ENCODE data around the gene RNF212B. TPM values are rescaled to one million over a fixed set of nuclear protein-coding genes. Genes with fewer than 3 reads are reported as not detected.
A peak's percentile ranks its signal among the peaks of the same experiment; 100 is the strongest.

RNF212B gene
- total and polyA plus RNA-seq, 2 of the 13 experiments (the other 11 are each of a cell fraction or from before 2014, with no cell fraction given) = 0.05 TPM; not detected in 1

DNA sequence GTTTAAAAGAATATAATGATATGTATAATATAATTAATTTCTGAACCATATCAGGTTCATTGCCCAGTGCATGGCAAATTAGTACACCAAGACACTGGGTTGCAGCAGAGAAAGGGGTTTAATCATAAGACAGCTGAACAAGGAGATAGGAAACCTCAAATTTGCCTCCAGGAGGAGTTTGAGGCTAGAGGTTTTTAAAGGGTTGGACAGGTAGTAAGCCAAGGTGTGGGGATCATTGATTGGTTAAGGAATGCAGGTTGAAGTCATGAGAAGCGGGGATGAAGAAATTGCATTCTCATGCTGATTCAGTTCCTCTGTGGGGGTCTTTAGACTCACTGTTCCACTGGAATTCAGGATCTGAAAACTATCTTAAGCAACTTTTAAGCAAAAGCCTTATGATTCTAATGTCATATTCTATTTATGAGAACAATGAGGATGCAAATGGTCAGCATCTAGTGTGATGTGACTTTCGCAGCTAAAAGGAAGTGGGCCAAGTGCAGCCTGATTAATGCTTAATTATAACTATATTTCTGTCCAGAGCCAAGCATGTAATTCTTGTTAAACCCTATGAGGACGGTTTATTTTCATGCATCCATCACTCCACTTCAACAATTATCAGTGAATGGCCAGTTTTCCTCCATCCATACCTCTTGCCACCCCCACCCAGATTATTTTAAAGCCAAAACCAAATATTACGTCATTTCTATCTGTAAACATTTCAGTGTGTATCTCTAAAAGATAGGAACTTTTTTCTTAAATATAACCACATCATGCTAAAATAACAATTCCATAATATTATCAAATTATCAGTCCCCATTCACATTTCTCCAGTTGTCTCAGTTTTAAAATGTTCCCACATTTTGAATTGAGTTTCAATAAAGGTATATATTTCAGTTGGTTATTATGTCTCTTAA is 14.9 kb downstream of the RNF212B start:
- FAIRE-seq (no peak), DNase-seq (ENCODE audit: low spot score) (no peak), ATAC-seq (no peak)
- Histone ChIP-seq H3K4me3 (replicated peaks in 1 of 3; ENCODE audit: insufficient read depth in 1 of 3, low read depth in 2 of 3, low read length in 3 of 3) (no peak overlapping the region), H2AFZ (ENCODE audit: low read length) (no peak overlapping the region), H3K36me3 (replicated peaks in 1 of 2; ENCODE audit: control insufficient read depth in 1 of 2, insufficient read depth in 2 of 2, low read length in 2 of 2) (no peaks in the 10 kb centered on the region), H3K4me2 (ENCODE audit: low read depth, low read length) (no peak overlapping the region), H3K27me3 (ENCODE audit: control insufficient read depth in 1 of 2, insufficient read depth in 2 of 2, low read length in 2 of 2) (no peaks in the 10 kb centered on the region), H3K9ac (ENCODE audit: insufficient read depth, low read depth, low read length) (no peak overlapping the region), H3K4me1 (ENCODE audit: insufficient read depth, low read length) (no peaks in the 10 kb centered on the region), H3K27ac (ENCODE audit: extremely low read length, insufficient read depth, low read length) (no peak overlapping the region), H3K79me2 (ENCODE audit: insufficient read depth, low read length) (no peaks in the 10 kb centered on the region), H4K20me1 (ENCODE audit: insufficient read depth, low read length) (no peaks in the 10 kb centered on the region), H3K9me3 (ENCODE audit: low read length) (no peaks in the 10 kb centered on the region)
- WGBS (ENCODE audit: low lambda C conversion rate) = 31% methylated on average over 4 of the region's 4 CpGs
- no TSS peak for BruUV-seq (replicated peaks)
- POLR2A ChIA-PET = no interaction called here
- intact Hi-C loops (cut with micrococcal nuclease; ENCODE audit: unreplicated experiment) = no loop called here
- in situ Hi-C loops (cut with HindIII; ENCODE audit: extremely low pct_ligation_motif_present, low pct_unique_long_range_greater_than_20kb) = no loop called here
- TF ChIP-seq MEIS1 (CRISPR knock-in tag; IDR thresholded peaks at IDR 0.05; ENCODE audit: borderline replicate concordance) = no peak
- TF ChIP-seq ZFP1 (CRISPR knock-in tag; IDR thresholded peaks at IDR 0.05) = no peak
- TF ChIP-seq, protein P1, sequence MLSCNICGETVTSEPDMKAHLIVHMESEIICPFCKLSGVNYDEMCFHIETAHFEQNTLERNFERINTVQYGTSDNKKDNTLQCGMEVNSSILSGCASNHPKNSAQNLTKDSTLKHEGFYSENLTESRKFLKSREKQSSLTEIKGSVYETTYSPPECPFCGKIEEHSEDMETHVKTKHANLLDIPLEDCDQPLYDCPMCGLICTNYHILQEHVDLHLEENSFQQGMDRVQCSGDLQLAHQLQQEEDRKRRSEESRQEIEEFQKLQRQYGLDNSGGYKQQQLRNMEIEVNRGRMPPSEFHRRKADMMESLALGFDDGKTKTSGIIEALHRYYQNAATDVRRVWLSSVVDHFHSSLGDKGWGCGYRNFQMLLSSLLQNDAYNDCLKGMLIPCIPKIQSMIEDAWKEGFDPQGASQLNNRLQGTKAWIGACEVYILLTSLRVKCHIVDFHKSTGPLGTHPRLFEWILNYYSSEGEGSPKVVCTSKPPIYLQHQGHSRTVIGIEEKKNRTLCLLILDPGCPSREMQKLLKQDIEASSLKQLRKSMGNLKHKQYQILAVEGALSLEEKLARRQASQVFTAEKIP (CRISPR knock-in tag; IDR thresholded peaks at IDR 0.05; ENCODE audit: borderline replicate concordance) = no peak
- peak; percentile 98 for TF ChIP-seq ATF7 (IDR thresholded peaks at IDR 0.05)
- no peak for TF ChIP-seq ATF7 (CRISPR knock-in tag; IDR thresholded peaks at IDR 0.05)
- TF ChIP-seq YEATS4 (CRISPR knock-in tag; IDR thresholded peaks at IDR 0.05; ENCODE audit: borderline replicate concordance) = no peak
- no peak for TF ChIP-seq PHF20 (CRISPR knock-in tag; IDR thresholded peaks at IDR 0.05)
- TF ChIP-seq CREB1 (IDR thresholded peaks at IDR 0.05) = peak; percentile 73
- no peak for TF ChIP-seq CREB1 (CRISPR knock-in tag; IDR thresholded peaks at IDR 0.05)
- no peak for TF ChIP-seq BORCS8-MEF2B (CRISPR knock-in tag; IDR thresholded peaks at IDR 0.05)
- no peak for TF ChIP-seq YY1 (IDR thresholded peaks at IDR 0.05; ENCODE audit: insufficient read depth, insufficient replicate concordance, low read depth, low read length)
- CTCF ChIA-PET (ENCODE audit: low intra/inter-chr PET ratio, low total read pairs) = no interaction called here

Data from HepG2 (cell line).